ENCODE results near the gene PCK2.

Gene PCK2

GRCh38 chr14:24130717-24131548, 36.8 kb downstream of the PCK2 start:
- Histone ChIP-seq H3K27me3 (ENCODE audit: insufficient read depth, poor library complexity, severe bottlenecking) (no peaks in the 10 kb centered on the region), H3K4me3 (replicated peaks; ENCODE audit: insufficient read depth, low read length) (no peak overlapping the region), H3K27ac (replicated peaks) (no peak overlapping the region)
- TF ChIP-seq POLR2AphosphoS5 (IDR thresholded peaks at IDR 0.05; ENCODE audit: low read depth) (no peak), CTCF (IDR thresholded peaks at IDR 0.05; ENCODE audit: insufficient read depth, low read length) (no peak), GABPA (IDR thresholded peaks at IDR 0.05; ENCODE audit: low read depth) (no peak), SPI1 (IDR thresholded peaks at IDR 0.05; ENCODE audit: borderline replicate concordance, low read depth) (no peak), REST (IDR thresholded peaks at IDR 0.05; ENCODE audit: insufficient replicate concordance, low read depth) (no peak)
- no peak for DNase-seq (ENCODE audit: low read depth in 1 of 2, low spot score in 1 of 2)

- no peak for TF ChIP-seq SPI1 (IDR thresholded peaks at IDR 0.05; ENCODE audit: borderline replicate concordance, low read depth)
- no peak for TF ChIP-seq GABPA (IDR thresholded peaks at IDR 0.05; ENCODE audit: low read depth)
- no peak for TF ChIP-seq REST (IDR thresholded peaks at IDR 0.05; ENCODE audit: insufficient replicate concordance, low read depth)
- Histone ChIP-seq H3K27ac (replicated peaks) (no peak overlapping the region), H3K4me3 (replicated peaks; ENCODE audit: insufficient read depth, low read length) (no peak overlapping the region), H3K27me3 (ENCODE audit: insufficient read depth, poor library complexity, severe bottlenecking) (no peaks in the 10 kb centered on the region)
- DNase-seq (ENCODE audit: low read depth in 1 of 2, low spot score in 1 of 2): no peak
Measured at GRCh38 chr14:24131549-24131966, 37.4 kb downstream of the PCK2 start.

GRCh38 chr14:24132061-24132685, 38.1 kb downstream of the PCK2 start:
- Histone ChIP-seq H3K27me3 (ENCODE audit: insufficient read depth, poor library complexity, severe bottlenecking) (no peaks in the 10 kb centered on the region), H3K27ac (replicated peaks) (no peak overlapping the region), H3K4me3 (replicated peaks; ENCODE audit: insufficient read depth, low read length) (no peak overlapping the region)
- DNase-seq (ENCODE audit: low read depth in 1 of 2, low spot score in 1 of 2): no peak
- TF ChIP-seq SPI1 (IDR thresholded peaks at IDR 0.05; ENCODE audit: borderline replicate concordance, low read depth): no peak

GRCh38 chr14:24132976-24133375, 38.9 kb downstream of the PCK2 start:
- H3K27me3 ChIP-seq (ENCODE audit: insufficient read depth, poor library complexity, severe bottlenecking): no peaks in the 10 kb centered on the region
- TF ChIP-seq SPI1 (IDR thresholded peaks at IDR 0.05; ENCODE audit: borderline replicate concordance, low read depth) (no peak), REST (IDR thresholded peaks at IDR 0.05; ENCODE audit: insufficient replicate concordance, low read depth) (no peak)
- no peak overlapping the region for H3K27ac ChIP-seq (replicated peaks)
- no peak for DNase-seq (ENCODE audit: low read depth in 1 of 2, low spot score in 1 of 2)
- H3K4me3 ChIP-seq (replicated peaks; ENCODE audit: insufficient read depth, low read length): no peak overlapping the region
